HEK293T (cell line): ENCODE results near the gene ADPGK.

Source experiments
- CTBP1 ChIP-seq: fragments of 450-650 bp; IDR thresholded peaks from 2 replicates; pipeline ENCODE4 v1.6.1; 2016; ENCODE audit warnings: borderline replicate concordance
- FOXA1 ChIP-seq: fragments of 450-650 bp; IDR thresholded peaks from 2 replicates; pipeline ENCODE4 v1.6.1; 2016; ENCODE audit warnings: mild to moderate bottlenecking
- FOXM1 ChIP-seq: fragments of 450-650 bp; IDR thresholded peaks from 2 replicates; pipeline ENCODE4 v1.6.1; 2017; ENCODE audit warnings: mild to moderate bottlenecking, borderline replicate concordance

DNA sequence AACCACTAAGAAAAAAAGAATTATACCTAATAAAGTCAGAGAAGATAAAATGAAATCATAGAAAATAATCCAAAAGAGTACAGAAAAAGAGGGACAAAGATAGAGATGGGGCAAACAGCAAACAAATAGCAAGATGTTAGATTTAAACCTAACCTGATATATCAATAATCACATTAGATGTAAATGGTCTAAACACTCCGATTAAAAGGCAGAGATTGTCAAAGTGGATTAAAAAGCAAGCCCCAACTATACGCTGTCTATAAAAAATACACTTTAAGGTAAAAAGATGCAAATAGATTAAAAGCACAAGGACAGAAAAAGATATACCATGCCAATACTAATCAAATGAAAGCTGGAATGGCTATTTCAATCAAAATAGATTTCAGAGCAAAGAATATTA, 16.8 kb downstream of the ADPGK start:
- TF ChIP-seq FOXM1 (no peak), CTBP1 (no peak), FOXA1 (no peak)
